ENCODE data around the gene TMEM238. TPM values are rescaled to one million over a fixed set of nuclear protein-coding genes. Genes with fewer than 3 reads are reported as not detected.
A peak's percentile ranks its signal among the peaks of the same experiment; 100 is the strongest.

TMEM238 gene
- total and polyA plus RNA-seq, 2 donors from 2014 or later, result 8.1 to 24.3 TPM

GRCh38 chr19:55362990-55363716, 20.9 kb downstream of the TMEM238 start, which contains the start of gene GARIN5B:
Gene GARIN5B (minus strand): TSS chr19:55363260. CDS start chr19:55363066, 194 bp downstream.
- FAIRE-seq, result no peak
- H3K4me1 ChIP-seq (ENCODE audit: control insufficient read depth in 2 of 3, insufficient read depth in 2 of 3, low read depth in 1 of 3, low read length in 3 of 3), result no peaks in the 10 kb centered on the region
- no peak for TF ChIP-seq CTCF (IDR thresholded peaks at IDR 0.05; ENCODE audit: borderline replicate concordance, extremely low read depth, insufficient read depth)

GRCh38 chr19:55362174-55362989, 21.7 kb downstream of the TMEM238 start:
- no peaks in the 10 kb centered on the region for H3K4me1 ChIP-seq (ENCODE audit: control insufficient read depth in 2 of 3, insufficient read depth in 2 of 3, low read depth in 1 of 3, low read length in 3 of 3)
- TF ChIP-seq CTCF (IDR thresholded peaks at IDR 0.05; ENCODE audit: borderline replicate concordance, extremely low read depth, insufficient read depth), result no peak
- DNase-seq, result peak in 1 of 5 donors; percentile 68
- H3K9ac ChIP-seq (ENCODE audit: low read length in 3 of 3), result no peak overlapping the region
- H3K27ac ChIP-seq (ENCODE audit: low read depth in 2 of 2, low read length in 2 of 2), result no peak overlapping the region
- intact Hi-C loops (cut with DNase I), result no loop called here
- H3K27me3 ChIP-seq (ENCODE audit: control insufficient read depth, insufficient read depth, low read length), result no peaks in the 10 kb centered on the region
- no peaks in the 10 kb centered on the region for H3K9me3 ChIP-seq (ENCODE audit: control insufficient read depth in 2 of 3, insufficient read depth in 1 of 3, low read length in 3 of 3)
- H3K36me3 ChIP-seq (ENCODE audit: control insufficient read depth in 2 of 3, insufficient read depth in 3 of 3, low read length in 3 of 3), result no peaks in the 10 kb centered on the region
- FAIRE-seq, result no peak
- H3K4me3 ChIP-seq (ENCODE audit: low read length in 3 of 3), result no peak overlapping the region

More at GRCh38 chr19:55362990-55363716, 20.9 kb downstream of the TMEM238 start, which contains the start of gene GARIN5B:
- Histone ChIP-seq H3K9me3 (ENCODE audit: control insufficient read depth in 2 of 3, insufficient read depth in 1 of 3, low read length in 3 of 3) (no peaks in the 10 kb centered on the region), H3K9ac (ENCODE audit: low read length in 3 of 3) (no peak within 1 kb of the TSS), H3K27me3 (ENCODE audit: control insufficient read depth, insufficient read depth, low read length) (no peaks in the 10 kb centered on the region), H3K4me3 (ENCODE audit: low read length in 3 of 3) (no peak within 1 kb of the TSS), H3K27ac (ENCODE audit: low read depth in 2 of 2, low read length in 2 of 2) (no peak within 1 kb of the TSS), H3K36me3 (ENCODE audit: control insufficient read depth in 2 of 3, insufficient read depth in 3 of 3, low read length in 3 of 3) (no peaks in the 10 kb centered on the region)
- DNase-seq, result peak in 4 of 5 donors; percentile 57 to 65 (median 61)
- intact Hi-C loops (cut with DNase I), result no loop called here

GRCh38 chr19:55360902-55361301, 23.2 kb downstream of the TMEM238 start:
- H3K27me3 ChIP-seq (ENCODE audit: control insufficient read depth, insufficient read depth, low read length), result no peaks in the 10 kb centered on the region
- DNase-seq (peak in 1 of 5 donors; percentile 63), FAIRE-seq (no peak)
- H3K9me3 ChIP-seq (ENCODE audit: control insufficient read depth in 2 of 3, insufficient read depth in 1 of 3, low read length in 3 of 3), result no peaks in the 10 kb centered on the region
- H3K4me3 ChIP-seq (ENCODE audit: low read length in 3 of 3), result no peak overlapping the region
- no peak for TF ChIP-seq CTCF (IDR thresholded peaks at IDR 0.05; ENCODE audit: borderline replicate concordance, extremely low read depth, insufficient read depth)
- intact Hi-C loops (cut with DNase I), result no loop called here
- no peaks in the 10 kb centered on the region for H3K4me1 ChIP-seq (ENCODE audit: control insufficient read depth in 2 of 3, insufficient read depth in 2 of 3, low read depth in 1 of 3, low read length in 3 of 3)
- no peak overlapping the region for H3K9ac ChIP-seq (ENCODE audit: low read length in 3 of 3)
- H3K27ac ChIP-seq (ENCODE audit: low read depth in 2 of 2, low read length in 2 of 2), result no peak overlapping the region
- H3K36me3 ChIP-seq (ENCODE audit: control insufficient read depth in 2 of 3, insufficient read depth in 3 of 3, low read length in 3 of 3), result no peaks in the 10 kb centered on the region

All from kidney (tissue), 14 donors.